H1 (cell line): ENCODE data around the gene DCUN1D4. TPM values are rescaled to one million over a fixed set of nuclear protein-coding genes. Genes with fewer than 3 reads are reported as not detected.

Source experiments
- CHD2 ChIP-seq: IDR thresholded peaks from 2 replicates; pipeline ENCODE4 v1.6.1; 2012; ENCODE audit warnings: low read length, improper control_type of control experiment
- CHD7 ChIP-seq: fragments of 300-600 bp; sonication (generic); IDR thresholded peaks from 2 replicates; pipeline ENCODE4 v1.7.1; 2012; ENCODE audit warnings: low read length, moderate library complexity, mild to moderate bottlenecking, inconsistent platforms; ENCODE audit not compliant: insufficient replicate concordance
- CREB1 ChIP-seq: IDR thresholded peaks from 2 replicates; pipeline ENCODE4 v1.6.1; 2012; ENCODE audit warnings: inconsistent platforms
- FOSL1 ChIP-seq: IDR thresholded peaks from 2 replicates; pipeline ENCODE4 v1.6.1; 2011; ENCODE audit warnings: mild to moderate bottlenecking, low read depth, low read length, moderate library complexity; ENCODE audit not compliant: insufficient read depth
- POU5F1 ChIP-seq: IDR thresholded peaks from 2 replicates; pipeline ENCODE4 v1.6.1; 2011; ENCODE audit warnings: low read depth, mild to moderate bottlenecking, low read length, moderate library complexity
- RFX5 ChIP-seq: IDR thresholded peaks from 2 replicates; pipeline ENCODE4 v1.6.1; 2011; ENCODE audit warnings: low read depth, low read length, improper control_type of control experiment, borderline replicate concordance
- RNF2 ChIP-seq: fragments of 200-900, 300-1000 bp; sonication (generic); IDR thresholded peaks from 2 replicates; pipeline ENCODE4 v1.7.1; 2016; ENCODE audit warnings: borderline replicate concordance, low read depth, mild to moderate bottlenecking, antibody characterized with exemption, low read length; ENCODE audit not compliant: poor library complexity, severe bottlenecking; ENCODE audit errors: missing control alignments
- SIRT6 ChIP-seq: IDR thresholded peaks from one replicate; pipeline ENCODE4 v1.7.1; 2012; ENCODE audit warnings: low read length, inconsistent platforms
- polyA plus RNA-seq, 7 experiments: library from polyadenylated mRNA; depleted of rRNA in 3 of 7; stranded (reverse) in 5 of 7; unstranded in 2 of 7; fragments of >200 nt in 5 of 7; fragments of 200-250 nt in 2 of 7; gene quantifications; 1 replicate in 5 of 7; 2 replicates in 1 of 7; 4 replicates in 1 of 7; pipeline versions ENCODE4 v1.2.1 to v1.2.3, GENCODE V29; 2011 to 2013; ENCODE audit warnings: missing spikeins in 2 of 7, mixed read lengths in 2 of 7
- total RNA-seq: library from RNA; stranded (reverse); fragmentation: NEBNext Ultra II Directional; extraction: Animal tissue kit (Norgen Biotek cat#: 25700); gene quantifications from 2 replicates; pipeline ENCODE4 v1.2.1, GENCODE V29; 2021

Gene DCUN1D4
- total and polyA plus RNA-seq, 2 of the 8 experiments (the other 6 are each of a cell fraction or from before 2014, with no cell fraction given): 22.9 to 55.9 TPM

DNA sequence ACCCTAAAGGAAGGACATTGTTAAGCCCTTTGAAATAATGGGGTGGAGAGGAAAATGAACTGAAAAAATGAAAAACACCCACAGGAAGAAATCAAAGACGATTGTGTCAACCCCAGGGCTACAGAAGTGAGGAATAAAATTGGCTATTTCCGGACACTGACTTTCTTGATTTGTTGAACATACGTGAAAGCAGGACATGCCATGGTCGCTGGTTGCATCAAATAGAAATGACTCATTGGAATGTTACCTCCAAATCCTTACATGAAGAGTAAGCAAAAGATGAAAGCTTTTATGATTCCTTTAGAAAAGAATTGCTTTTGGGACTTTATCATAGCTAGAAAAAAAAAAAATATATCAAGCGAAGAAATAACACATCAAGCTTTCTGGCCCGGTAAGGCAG, 75.3 kb downstream of the DCUN1D4 start (continued):
- TF ChIP-seq CHD7 (no peak), RNF2 (no peak), CREB1 (no peak), CHD2 (no peak), SIRT6 (no peak), FOSL1 (no peak), POU5F1 (no peak), RFX5 (no peak)
